HEK293 (cell line): Measurements from ENCODE around the gene AFF1.

ENCODE experiments used
- CTCF ChIA-PET: fragments of 350-600 bp; formaldehyde crosslinking; extraction: SDS; loops from one replicate; lab custom pipeline; 2021; ENCODE audit warnings: antibody characterized with exemption; lab: Yijun Ruan, JAX
- POLR2A ChIA-PET: fragments of 300-600 bp; formaldehyde crosslinking; extraction: SDS; loops from one replicate; lab custom pipeline; 2020; ENCODE audit warnings: antibody characterized with exemption, inconsistent platforms; lab: Yijun Ruan, JAX
- H3K27ac ChIP-seq: fragments of 200-500 bp; sonication (Bioruptor generic); 2 replicates; pipeline ENCODE4 v1.5.1; 2014; ENCODE audit warnings: low read depth, low read length, control low read depth, inconsistent platforms; ENCODE audit errors: extremely low read depth
- H3K36me3 ChIP-seq, 2 experiments: fragments of 200-500 bp in 1 of 2; sonication (Bioruptor generic) in 1 of 2; 1 replicate in 1 of 2; 2 replicates in 1 of 2; pipeline ENCODE4 v1.5.1; 2014 to 2017; ENCODE audit warnings: inconsistent platforms in 2 of 2, low read length in 2 of 2; ENCODE audit not compliant: control insufficient read depth in 2 of 2, insufficient read depth in 1 of 2
- H3K4me1 ChIP-seq: fragments of 200-500 bp; sonication (Bioruptor generic); 2 replicates; pipeline ENCODE4 v1.5.1; 2014; ENCODE audit warnings: mild to moderate bottlenecking, low read length, inconsistent platforms; ENCODE audit not compliant: control insufficient read depth, insufficient read depth
- H3K4me3 ChIP-seq: 2 replicates; pipeline ENCODE4 v1.5.1; 2011; ENCODE audit warnings: low read depth, mild to moderate bottlenecking, control low read depth, low read length, moderate library complexity
- H3K9me3 ChIP-seq: fragments of 200-500 bp; sonication (Bioruptor generic); 2 replicates; pipeline ENCODE4 v1.5.1; 2014; ENCODE audit warnings: low read depth, low read length, inconsistent platforms; ENCODE audit not compliant: control insufficient read depth, insufficient read depth
- AEBP2 ChIP-seq: fragments of 450-650 bp; formaldehyde crosslinking; IDR thresholded peaks from 2 replicates; pipeline ENCODE4 v1.5.1; 2016; ENCODE audit warnings: missing biosample characterization, missing genetic modification characterization, borderline replicate concordance
- CTCF ChIP-seq: fragments of 450-650 bp; formaldehyde crosslinking; IDR thresholded peaks from 2 replicates; pipeline ENCODE4 v1.5.1; 2016; ENCODE audit warnings: missing biosample characterization, missing genetic modification characterization
- HOXC10 ChIP-seq: sonication (generic); formaldehyde crosslinking; IDR thresholded peaks from 2 replicates; pipeline ENCODE4 v1.8.1; 2023; ENCODE audit warnings: mild to moderate bottlenecking, missing genetic modification reagents
- KLF17 ChIP-seq: fragments of 450-650 bp; formaldehyde crosslinking; IDR thresholded peaks from 2 replicates; pipeline ENCODE4 v1.5.1; 2016; ENCODE audit warnings: missing biosample characterization, missing genetic modification characterization
- MZF1 ChIP-seq: fragments of 450-650 bp; formaldehyde crosslinking; IDR thresholded peaks from 2 replicates; pipeline ENCODE4 v1.5.1; 2017; ENCODE audit warnings: missing biosample characterization, missing genetic modification characterization, borderline replicate concordance
- OVOL3 ChIP-seq: fragments of 450-650 bp; formaldehyde crosslinking; IDR thresholded peaks from 2 replicates; pipeline ENCODE4 v1.5.1; 2016; ENCODE audit warnings: missing biosample characterization, missing genetic modification characterization
- REST ChIP-seq: fragments of 450-650 bp; formaldehyde crosslinking; IDR thresholded peaks from 2 replicates; pipeline ENCODE4 v1.5.1; 2016; ENCODE audit warnings: missing biosample characterization, missing genetic modification characterization
- ZFHX2 ChIP-seq: fragments of 450-650 bp; formaldehyde crosslinking; conservative IDR thresholded peaks from 2 replicates; pipeline ENCODE4 v1.5.1; 2016; ENCODE audit warnings: missing biosample characterization, missing genetic modification characterization
- ZNF146 ChIP-seq: fragments of 450-650 bp; formaldehyde crosslinking; IDR thresholded peaks from 2 replicates; pipeline ENCODE4 v1.5.1; 2016; ENCODE audit warnings: missing biosample characterization, missing genetic modification characterization
- ZNF214 ChIP-seq: fragments of 450-650 bp; formaldehyde crosslinking; IDR thresholded peaks from 2 replicates; pipeline ENCODE4 v1.5.1; 2017; ENCODE audit warnings: missing biosample characterization, mild to moderate bottlenecking, missing genetic modification characterization, borderline replicate concordance
- ZNF23 ChIP-seq: fragments of 450-650 bp; formaldehyde crosslinking; IDR thresholded peaks from 2 replicates; pipeline ENCODE4 v1.5.1; 2016; ENCODE audit warnings: missing biosample characterization, missing genetic modification characterization, borderline replicate concordance
- ZNF324 ChIP-seq: fragments of 450-650 bp; formaldehyde crosslinking; IDR thresholded peaks from 2 replicates; pipeline ENCODE4 v1.5.1; 2016; ENCODE audit warnings: missing biosample characterization, missing genetic modification characterization
- ZNF404 ChIP-seq: fragments of 450-650 bp; formaldehyde crosslinking; IDR thresholded peaks from 2 replicates; pipeline ENCODE4 v1.5.1; 2017; ENCODE audit warnings: missing biosample characterization, missing genetic modification characterization
- ZNF433 ChIP-seq: fragments of 450-650 bp; formaldehyde crosslinking; IDR thresholded peaks from 2 replicates; pipeline ENCODE4 v1.5.1; 2016; ENCODE audit warnings: missing biosample characterization, missing genetic modification characterization, low read depth
- ZNF530 ChIP-seq: fragments of 450-650 bp; formaldehyde crosslinking; IDR thresholded peaks from 2 replicates; pipeline ENCODE4 v1.5.1; 2016; ENCODE audit warnings: low read depth, missing biosample characterization, missing genetic modification characterization
- ZSCAN4 ChIP-seq: fragments of 450-650 bp; formaldehyde crosslinking; IDR thresholded peaks from 2 replicates; pipeline ENCODE4 v1.5.1; 2017; ENCODE audit warnings: missing biosample characterization, missing genetic modification characterization

The AFF1 gene

GRCh38 chr4:87086143-87086805, 151.5 kb downstream of the AFF1 start:
- H3K27ac ChIP-seq: no peak overlapping the region
- ChIA-PET CTCF (no interaction called here), POLR2A (no interaction called here)
- no peaks in the 10 kb centered on the region for H3K4me1 ChIP-seq
- H3K36me3 ChIP-seq: peaks cover 0 to 13% of the 10 kb centered on the region in 2 experiments; a peak in 1 of 3 replicates
- no peak overlapping the region for H3K4me3 ChIP-seq
- no peaks in the 10 kb centered on the region for H3K9me3 ChIP-seq
- TF ChIP-seq ZFHX2 (tag by site-specific recombination) (no peak), ZNF23 (tag by site-specific recombination) (no peak), KLF17 (tag by site-specific recombination) (no peak), ZNF530 (tag by site-specific recombination) (no peak), AEBP2 (no peak)

GRCh38 chr4:87087015-87087414, 152.2 kb downstream of the AFF1 start:
- POLR2A ChIA-PET: no interaction called here
- Histone ChIP-seq H3K4me1 (no peaks in the 10 kb centered on the region), H3K27ac (no peak overlapping the region), H3K9me3 (no peaks in the 10 kb centered on the region), H3K4me3 (no peak overlapping the region), H3K36me3 (peaks cover 0 to 13% of the 10 kb centered on the region in 2 experiments; a peak in 1 of 3 replicates)
- TF ChIP-seq MZF1 (no peak), ZNF214 (tag by site-specific recombination) (no peak), REST (no peak), ZNF404 (no peak), HOXC10 (CRISPR knock-in tag) (no peak), ZNF146 (tag by site-specific recombination) (no peak), OVOL3 (tag by site-specific recombination) (no peak), ZNF324 (tag by site-specific recombination) (no peak), ZNF433 (tag by site-specific recombination) (no peak), CTCF (tag by site-specific recombination) (no peak), ZSCAN4 (tag by site-specific recombination) (no peak)
- CTCF ChIA-PET: no interaction called here
